Stomach (tissue), 4 donors: ENCODE results near the gene TENM3.

ENCODE experiments used
- POLR2A ChIP-seq, 4 donors: fragments of 450-650 bp; IDR thresholded peaks; one replicate each; pipeline ENCODE4 v1.6.1; 2016; ENCODE audit warnings: antibody characterized with exemption in 4 of 4, control low read depth in 2 of 4, mild to moderate bottlenecking in 1 of 4, moderate library complexity in 1 of 4
- POLR2AphosphoS5 ChIP-seq, 3 donors: sonication (generic); formaldehyde crosslinking; IDR thresholded peaks; one replicate each; pipeline ENCODE4 v1.6.1; 2016; ENCODE audit warnings: antibody characterized with exemption in 3 of 3
- TF ChIP-seq, protein P1 (sequence below), 7 experiments: fragments of 450-650 bp in 4 of 7; fragments of 200-600 bp in 3 of 7; sonication (generic) in 3 of 7; IDR thresholded peaks; one replicate each; pipeline ENCODE4 v1.5.1; 2016 to 2019; ENCODE audit warnings: antibody characterized with exemption in 7 of 7, control low read depth in 2 of 7, mild to moderate bottlenecking in 1 of 7

DNA sequence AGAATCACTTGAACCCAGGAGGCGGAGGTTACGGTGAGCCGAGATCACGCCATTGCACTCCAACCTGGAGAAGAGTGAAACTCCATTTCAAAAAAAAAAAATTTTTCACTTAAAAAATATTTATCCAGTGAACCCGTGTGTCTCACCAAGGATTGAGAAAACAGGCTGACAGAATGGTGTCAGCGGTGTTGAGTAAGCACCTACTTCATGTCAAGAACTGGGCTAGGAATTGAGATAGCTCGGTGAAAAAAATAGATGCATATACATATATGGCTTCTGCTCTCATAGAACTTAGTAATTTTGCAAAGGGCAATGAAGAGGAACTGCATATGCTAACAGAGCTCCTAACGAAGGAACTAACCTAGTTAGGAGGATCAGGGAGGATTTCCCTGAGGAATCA, 297.3 kb downstream of the TENM3 start:
- TF ChIP-seq, protein P1, sequence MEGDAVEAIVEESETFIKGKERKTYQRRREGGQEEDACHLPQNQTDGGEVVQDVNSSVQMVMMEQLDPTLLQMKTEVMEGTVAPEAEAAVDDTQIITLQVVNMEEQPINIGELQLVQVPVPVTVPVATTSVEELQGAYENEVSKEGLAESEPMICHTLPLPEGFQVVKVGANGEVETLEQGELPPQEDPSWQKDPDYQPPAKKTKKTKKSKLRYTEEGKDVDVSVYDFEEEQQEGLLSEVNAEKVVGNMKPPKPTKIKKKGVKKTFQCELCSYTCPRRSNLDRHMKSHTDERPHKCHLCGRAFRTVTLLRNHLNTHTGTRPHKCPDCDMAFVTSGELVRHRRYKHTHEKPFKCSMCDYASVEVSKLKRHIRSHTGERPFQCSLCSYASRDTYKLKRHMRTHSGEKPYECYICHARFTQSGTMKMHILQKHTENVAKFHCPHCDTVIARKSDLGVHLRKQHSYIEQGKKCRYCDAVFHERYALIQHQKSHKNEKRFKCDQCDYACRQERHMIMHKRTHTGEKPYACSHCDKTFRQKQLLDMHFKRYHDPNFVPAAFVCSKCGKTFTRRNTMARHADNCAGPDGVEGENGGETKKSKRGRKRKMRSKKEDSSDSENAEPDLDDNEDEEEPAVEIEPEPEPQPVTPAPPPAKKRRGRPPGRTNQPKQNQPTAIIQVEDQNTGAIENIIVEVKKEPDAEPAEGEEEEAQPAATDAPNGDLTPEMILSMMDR (IDR thresholded peaks at IDR 0.05): no peak
- TF ChIP-seq POLR2AphosphoS5 (IDR thresholded peaks at IDR 0.05): no peak
- no peak for TF ChIP-seq POLR2A (IDR thresholded peaks at IDR 0.05)
